Fibroblast of skin of abdomen (primary cell): ENCODE data around the gene CTNND2.

Experiments
- DNase-seq: peaks from one replicate; pipeline ENCODE4 v3.0.0-alpha.2; 2013

CTNND2 gene

GRCh38 chr5:11157132-11157531 is 747.1 kb downstream of the CTNND2 start:
- DNase-seq = no peak

- no peak for DNase-seq
Observed at GRCh38 chr5:11153670-11154382, 750.4 kb downstream of the CTNND2 start.

- no peak for DNase-seq
Observed at GRCh38 chr5:11152368-11152767, 751.9 kb downstream of the CTNND2 start.

GRCh38 chr5:11150976-11151375 is 753.3 kb downstream of the CTNND2 start:
- no peak for DNase-seq

DNA sequence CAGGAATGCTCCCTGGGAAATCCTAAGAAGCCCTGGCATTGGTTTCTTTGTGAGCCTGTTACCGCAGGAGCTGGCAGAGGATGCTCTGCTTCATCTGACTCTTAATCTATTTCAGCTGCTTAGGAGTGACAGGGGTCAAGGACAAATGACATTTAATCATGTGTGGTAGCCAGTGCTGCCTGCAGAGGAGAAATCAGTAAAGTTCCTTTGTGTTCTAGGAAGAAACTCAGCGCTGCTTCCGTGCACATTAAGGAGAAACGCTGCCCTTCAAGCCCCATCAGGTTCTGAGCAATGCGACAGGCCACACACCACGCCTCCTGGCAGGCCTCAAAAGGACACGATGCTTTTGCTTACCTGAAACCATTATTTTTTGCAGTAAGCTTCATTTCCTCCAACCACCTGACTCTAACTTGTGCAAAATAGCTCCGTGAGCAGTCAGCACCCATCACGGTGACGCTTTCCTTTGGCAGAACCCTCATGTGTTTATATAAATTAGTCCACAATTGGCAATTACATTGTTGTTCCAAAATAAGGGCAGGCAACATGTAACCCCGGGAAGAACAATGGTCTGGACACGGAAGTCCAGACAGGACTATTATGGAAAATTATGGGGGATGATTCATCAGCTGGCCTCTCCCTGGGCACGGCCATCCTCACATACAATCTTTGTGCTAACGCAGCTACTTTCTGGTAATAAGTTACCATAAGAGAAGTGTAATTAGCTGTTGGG is 755.3 kb downstream of the CTNND2 start:
- DNase-seq = no peak

- no peak for DNase-seq
Observed at GRCh38 chr5:11146171-11146570, 758.1 kb downstream of the CTNND2 start.

DNA sequence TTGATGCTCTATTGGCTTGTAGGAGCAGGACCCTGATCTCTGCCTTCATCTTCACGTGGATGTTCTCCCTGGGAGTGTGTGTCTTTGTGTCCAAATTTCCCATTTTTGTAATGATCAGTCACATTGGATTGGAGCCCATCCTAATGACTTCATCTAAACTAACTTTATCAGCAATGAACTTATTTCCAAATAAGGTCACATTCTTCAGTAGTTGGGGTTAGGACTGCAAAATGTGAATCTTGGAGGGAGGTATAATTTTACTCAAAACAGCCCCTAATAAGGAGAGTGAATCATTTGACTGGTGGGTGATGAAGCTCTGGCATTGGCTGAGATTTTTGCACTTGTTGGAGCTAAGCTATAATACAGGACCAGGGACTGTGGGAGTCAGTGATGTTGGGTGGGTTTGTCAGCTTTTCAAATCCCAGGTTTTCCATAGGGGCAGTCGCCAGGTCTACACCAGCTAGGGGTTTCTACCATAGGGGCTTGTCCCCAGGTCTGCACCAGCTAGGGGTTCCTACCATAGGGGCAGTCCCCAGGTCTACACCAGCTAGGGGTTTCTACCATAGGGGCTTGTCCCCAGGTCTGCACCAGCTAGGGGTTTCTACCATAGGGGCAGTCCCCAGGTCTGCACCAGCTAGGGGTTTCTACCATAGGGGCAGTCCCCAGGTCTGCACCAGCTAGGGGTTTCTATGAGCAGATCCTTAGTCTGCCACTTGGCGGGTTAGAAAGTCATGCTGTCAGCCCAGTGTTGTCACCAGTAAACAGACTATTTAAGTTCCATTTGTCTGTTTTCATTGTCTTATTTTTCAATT is 760.6 kb downstream of the CTNND2 start:
- DNase-seq = peak; percentile 13

DNA sequence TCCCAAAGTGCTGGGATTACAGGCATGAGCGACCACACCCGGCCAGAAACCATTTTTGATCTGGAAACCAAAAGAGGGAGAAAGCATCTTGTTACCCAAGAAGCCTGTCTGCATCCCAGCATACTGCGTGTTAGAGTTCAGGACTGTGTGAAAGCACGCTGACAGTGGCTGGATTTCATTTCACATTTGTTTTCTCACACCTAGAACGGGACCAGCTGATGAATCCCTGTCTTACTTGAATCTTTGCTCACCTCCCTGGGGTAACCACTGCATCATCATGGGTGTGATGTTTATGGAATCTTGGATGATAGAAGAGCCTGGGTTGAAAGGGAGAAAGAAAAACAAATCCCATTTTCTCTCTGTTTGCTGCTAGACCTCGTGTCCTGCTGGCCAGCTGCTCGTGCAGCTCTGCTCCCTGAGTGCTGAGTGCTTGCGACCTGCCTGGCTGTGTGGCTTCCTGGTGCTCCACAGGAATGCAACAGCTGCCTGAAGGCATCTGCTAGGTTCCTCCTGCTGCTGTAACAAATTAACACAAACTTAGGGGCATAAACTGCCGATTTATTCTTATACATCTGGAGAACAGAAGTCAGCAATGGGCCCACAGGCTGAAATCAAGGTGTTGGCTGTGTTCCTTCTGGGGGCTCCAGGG is 764.9 kb downstream of the CTNND2 start:
- peak; percentile 10 for DNase-seq

GRCh38 chr5:11130131-11130530 is 774.1 kb downstream of the CTNND2 start:
- DNase-seq = no peak

DNA sequence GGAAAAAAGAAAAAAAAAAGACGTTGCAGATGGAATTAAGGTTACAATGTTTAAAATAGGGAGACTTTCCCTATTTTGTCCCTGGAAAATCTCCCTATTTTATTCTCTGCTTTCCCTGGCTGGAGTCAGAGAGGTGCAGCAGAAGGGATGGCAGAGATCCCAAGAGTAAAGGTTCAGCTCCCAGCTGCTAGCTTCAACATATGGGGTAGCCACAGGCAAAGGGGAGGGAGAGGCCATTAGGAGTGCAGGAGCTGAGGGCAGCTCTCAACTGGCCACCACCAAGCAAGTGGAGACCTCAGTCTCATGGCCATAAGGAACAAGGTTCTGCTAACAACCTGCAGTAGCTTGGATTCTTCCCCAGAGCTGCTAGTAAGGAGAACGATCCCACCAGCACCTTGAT is 776.2 kb downstream of the CTNND2 start:
- no peak for DNase-seq

DNA sequence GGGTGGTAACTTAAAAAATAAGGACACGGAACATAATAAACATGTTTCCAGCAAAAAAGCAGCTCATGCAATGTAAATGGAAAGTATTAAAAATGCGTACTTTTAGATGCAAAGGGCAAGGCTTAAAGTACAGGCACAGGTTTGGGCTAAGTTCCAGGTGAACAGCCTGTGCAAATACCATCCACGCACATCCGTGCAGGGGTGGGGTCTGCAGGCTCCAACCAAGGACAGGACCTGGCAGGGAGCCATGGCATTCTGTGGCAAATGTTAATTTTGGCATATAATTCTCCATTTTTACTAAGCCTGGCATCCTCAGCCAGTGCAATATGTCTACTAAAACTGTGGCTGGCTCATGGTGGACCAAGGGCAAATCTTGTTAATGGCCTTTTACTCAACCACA is 777.4 kb downstream of the CTNND2 start:
- no peak for DNase-seq

GRCh38 chr5:11121885-11122284 is 782.4 kb downstream of the CTNND2 start:
- no peak for DNase-seq

DNA sequence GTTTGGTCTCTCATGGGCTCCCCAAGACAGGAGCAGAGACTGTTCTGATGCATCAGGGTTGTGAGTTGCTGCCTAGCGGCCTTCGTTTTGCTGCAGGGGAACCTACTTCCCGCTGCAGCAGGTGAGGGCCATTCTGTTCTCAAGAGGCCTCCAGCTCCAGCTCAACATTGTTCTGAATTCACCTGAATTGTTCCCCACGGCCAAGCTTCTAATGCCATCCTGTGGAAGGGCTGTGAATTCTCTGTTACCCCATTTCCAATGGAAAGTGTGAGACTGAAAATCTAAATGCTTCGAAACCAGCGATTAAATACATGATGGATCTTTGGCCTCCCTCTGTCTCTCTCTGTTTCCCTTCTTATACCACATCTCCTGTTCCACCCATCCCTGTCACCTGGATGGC is 794.1 kb downstream of the CTNND2 start:
- no peak for DNase-seq

GRCh38 chr5:11105696-11106095 is 798.5 kb downstream of the CTNND2 start:
- no peak for DNase-seq

- no peak for DNase-seq
Observed at GRCh38 chr5:11104651-11105112, 799.6 kb downstream of the CTNND2 start.

DNA sequence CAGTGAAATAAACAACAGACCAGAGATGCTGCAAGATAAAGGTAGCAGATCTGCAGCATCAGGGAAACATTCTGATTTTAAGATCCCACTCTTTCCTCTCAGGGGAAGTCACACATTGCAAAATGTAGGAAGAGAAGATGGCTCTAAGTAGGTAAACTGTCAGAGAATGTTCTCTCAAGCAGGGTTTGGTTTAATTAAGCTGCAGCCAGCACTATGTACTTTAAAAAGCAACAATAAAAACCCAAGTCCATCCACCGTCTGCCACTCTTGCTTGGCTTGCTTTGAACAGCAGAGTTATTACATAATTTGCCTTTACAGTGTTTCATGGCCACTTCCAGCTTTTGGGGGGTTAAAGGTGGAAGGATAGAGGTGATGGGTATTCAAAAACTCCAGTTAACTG is 800.0 kb downstream of the CTNND2 start:
- DNase-seq = no peak

DNA sequence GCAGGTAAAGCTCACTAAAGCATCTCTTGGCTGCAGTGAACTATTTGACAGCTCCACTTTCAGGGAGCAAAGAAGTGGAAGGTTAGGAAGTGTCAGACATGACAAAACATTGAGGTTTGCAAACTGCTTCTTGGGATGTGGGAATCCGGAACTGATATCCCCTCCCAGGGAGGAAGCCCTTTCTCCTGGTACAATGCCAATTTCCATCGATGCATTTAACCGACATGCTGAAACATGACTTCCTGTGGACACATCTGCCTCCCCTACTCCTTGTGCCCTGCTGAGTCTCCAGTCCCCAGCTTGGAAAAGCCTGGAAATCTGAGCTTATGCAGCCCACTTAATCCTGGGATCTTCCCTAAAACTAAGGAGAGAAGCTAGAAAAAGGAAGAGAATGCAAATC is 820.1 kb downstream of the CTNND2 start:
- DNase-seq = no peak

- no peak for DNase-seq
Observed at GRCh38 chr5:11082404-11082945, 821.8 kb downstream of the CTNND2 start.

DNA sequence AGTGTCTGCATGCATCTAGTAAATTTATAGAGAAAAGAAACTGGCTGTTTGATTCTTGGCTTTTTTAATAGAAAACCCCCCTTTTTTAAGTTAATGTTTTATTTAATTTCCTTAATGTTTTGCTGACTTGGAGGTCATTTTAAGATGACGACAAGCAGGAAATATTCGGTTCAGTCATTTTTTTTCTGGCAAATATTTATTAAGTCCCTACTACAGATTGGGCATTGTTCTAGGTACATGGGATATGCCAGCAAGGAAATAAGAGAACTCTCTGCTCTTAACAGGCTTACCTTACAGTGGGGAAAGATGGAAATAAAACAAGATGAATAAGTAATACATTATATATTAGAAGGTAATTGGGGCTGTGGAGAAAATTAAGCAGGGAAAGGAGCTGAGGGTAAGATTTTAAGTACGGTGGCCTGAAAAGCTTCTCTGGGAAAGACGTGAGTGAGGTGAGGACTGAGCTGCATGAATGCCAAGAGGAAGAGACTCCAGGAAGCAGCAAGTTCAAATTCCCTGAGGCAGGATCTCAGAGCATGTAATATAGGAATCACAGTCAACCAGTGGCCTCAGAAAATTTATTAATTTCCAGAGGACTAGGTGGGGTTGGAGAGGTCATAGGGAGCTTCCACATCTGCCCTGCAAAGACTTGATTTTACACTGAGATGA is 827.2 kb downstream of the CTNND2 start:
- no peak for DNase-seq

DNA sequence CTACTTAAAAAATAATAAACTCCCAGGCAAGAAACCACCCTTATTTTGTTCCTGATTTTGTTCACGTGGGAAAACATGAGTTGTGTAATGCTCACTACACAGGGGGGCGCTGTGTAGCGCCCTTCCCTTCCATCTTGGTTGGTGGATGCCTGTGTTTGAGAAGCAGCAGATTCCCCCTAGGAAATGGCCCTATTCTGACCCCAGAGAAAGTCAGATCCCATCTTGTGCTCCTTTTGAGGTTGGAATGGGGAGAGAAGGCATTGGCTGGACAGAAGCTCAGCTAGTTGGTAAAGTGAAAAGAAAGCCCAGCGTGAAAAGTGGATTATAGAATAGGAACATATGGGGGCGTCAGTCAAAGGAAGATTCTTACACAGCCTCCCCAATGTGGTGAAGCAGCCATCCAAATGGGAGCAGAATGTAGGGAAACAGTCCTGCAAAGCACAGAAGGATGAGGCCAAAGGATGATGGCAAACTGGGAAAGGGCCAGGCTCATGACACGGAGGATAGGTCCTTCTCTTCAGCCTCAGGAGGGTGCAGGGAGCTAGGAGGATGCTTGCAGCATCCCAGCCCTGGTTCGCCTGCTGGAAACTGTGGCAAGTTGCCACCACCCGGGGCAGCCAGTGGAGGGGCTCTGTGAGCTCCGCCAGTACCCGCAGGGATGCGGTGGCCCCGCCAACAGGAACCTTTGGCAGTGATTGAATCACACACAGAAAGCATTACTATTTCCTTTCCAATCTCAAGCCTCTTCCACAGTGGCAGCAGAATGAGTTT is 829.0 kb downstream of the CTNND2 start:
- no peak for DNase-seq

- DNase-seq = no peak
Observed at GRCh38 chr5:11072568-11072967, 831.7 kb downstream of the CTNND2 start.
